Measurements from ENCODE around the gene QTRT2.

Gene QTRT2

GRCh38 chr3:114089675-114090074 is 33.1 kb downstream of the QTRT2 start:
- no peak overlapping the region for H3K4me3 ChIP-seq (ENCODE audit: low read depth, low read length)
- TF ChIP-seq CTCF (IDR thresholded peaks at IDR 0.05; ENCODE audit: low read depth, low read length): no peak

- TF ChIP-seq CTCF (IDR thresholded peaks at IDR 0.05; ENCODE audit: low read depth, low read length): no peak
Measured at GRCh38 chr3:114092151-114093015, 35.8 kb downstream of the QTRT2 start.

GRCh38 chr3:114093016-114093380 is 36.5 kb downstream of the QTRT2 start:
- TF ChIP-seq CTCF (IDR thresholded peaks at IDR 0.05; ENCODE audit: low read depth, low read length): no peak
- no peak overlapping the region for H3K4me3 ChIP-seq (ENCODE audit: low read depth, low read length)

More at GRCh38 chr3:114092151-114093015, 35.8 kb downstream of the QTRT2 start:
- no peak overlapping the region for H3K4me3 ChIP-seq (ENCODE audit: low read depth, low read length)

DNA sequence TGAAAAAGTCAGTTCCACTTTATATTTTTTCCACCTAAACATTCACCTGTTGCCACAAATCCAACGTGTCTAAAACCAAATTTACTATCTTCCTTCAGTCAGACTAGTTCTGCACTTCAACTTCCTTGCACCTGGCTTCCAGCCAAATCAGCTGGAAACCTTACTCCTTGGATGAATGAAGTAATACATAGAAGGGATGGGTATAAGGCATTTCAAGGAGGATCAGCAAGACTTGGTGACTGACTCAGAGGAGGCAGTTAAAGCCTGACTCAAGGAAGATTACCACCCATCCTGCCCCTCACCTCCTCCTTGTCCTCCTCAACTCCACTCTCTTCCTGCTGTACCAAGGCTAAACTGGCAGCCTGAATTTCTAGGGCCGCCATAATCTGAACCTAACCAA is 37.1 kb downstream of the QTRT2 start:
- no peak for TF ChIP-seq CTCF (IDR thresholded peaks at IDR 0.05; ENCODE audit: low read depth, low read length)
- H3K4me3 ChIP-seq (ENCODE audit: low read depth, low read length): no peak overlapping the region

DNA sequence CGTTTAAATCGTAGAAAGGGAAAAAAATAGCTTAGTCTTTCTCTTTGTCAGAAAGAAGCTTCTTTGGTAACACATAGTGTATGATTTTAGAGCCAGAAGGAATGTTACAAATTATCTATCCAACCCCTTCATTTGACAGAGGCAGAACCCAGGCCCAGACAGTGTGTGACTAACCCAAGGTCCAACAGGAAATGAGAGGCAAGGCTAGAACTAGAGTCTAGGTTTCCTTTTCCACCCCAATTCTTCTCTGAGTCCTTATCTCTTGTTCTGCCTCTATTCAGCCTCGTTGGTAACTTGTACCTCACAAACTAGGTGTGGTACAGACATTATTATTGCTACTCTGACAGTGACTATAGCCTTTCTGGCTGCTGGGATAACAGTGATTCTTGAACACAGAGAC is 39.3 kb downstream of the QTRT2 start:
- no peak for TF ChIP-seq CTCF (IDR thresholded peaks at IDR 0.05; ENCODE audit: low read depth, low read length)
- H3K4me3 ChIP-seq (ENCODE audit: low read depth, low read length): no peak overlapping the region

GRCh38 chr3:114101101-114101500 is 44.6 kb downstream of the QTRT2 start:
- no peak overlapping the region for H3K4me3 ChIP-seq (ENCODE audit: low read depth, low read length)
- no peak for TF ChIP-seq CTCF (IDR thresholded peaks at IDR 0.05; ENCODE audit: low read depth, low read length)

DNA sequence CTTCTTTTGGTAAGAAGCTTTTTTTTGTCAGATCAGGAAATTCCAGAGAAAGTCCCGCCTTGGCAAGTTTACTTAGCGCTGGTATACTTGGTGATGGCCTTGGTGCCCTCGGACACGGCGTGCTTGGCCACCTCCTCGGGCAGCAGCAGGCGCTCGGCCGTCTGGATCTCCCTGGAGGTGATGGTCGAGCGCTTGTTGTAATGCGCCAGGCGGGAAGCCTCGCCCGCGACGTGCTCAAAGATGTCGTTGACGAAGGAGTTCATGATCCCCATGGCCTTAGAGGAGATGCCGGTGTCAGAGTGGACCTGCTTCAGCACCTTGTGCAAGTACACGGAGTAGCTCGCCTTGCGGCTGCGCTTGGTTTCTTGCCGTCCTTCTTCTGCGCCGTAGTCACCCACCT is 46.6 kb downstream of the QTRT2 start:
- no peak overlapping the region for H3K4me3 ChIP-seq (ENCODE audit: low read depth, low read length)
- no peak for TF ChIP-seq CTCF (IDR thresholded peaks at IDR 0.05; ENCODE audit: low read depth, low read length)
